GM18870 (cell line): ENCODE measurements around the gene ADARB2.
"Not testable (repeated sequence)": the region's sequence is repeated elsewhere in the genome, so short reads cannot be mapped to it uniquely, and the experiment has no call there.

Experiments
- ATAC-seq: cut with Tn5 transposase; IDR thresholded peaks from one replicate; pipeline ENCODE4 v1.9.1; 2021; ENCODE audit warnings: moderate library complexity; ENCODE audit not compliant: unreplicated experiment

ADARB2 gene

DNA sequence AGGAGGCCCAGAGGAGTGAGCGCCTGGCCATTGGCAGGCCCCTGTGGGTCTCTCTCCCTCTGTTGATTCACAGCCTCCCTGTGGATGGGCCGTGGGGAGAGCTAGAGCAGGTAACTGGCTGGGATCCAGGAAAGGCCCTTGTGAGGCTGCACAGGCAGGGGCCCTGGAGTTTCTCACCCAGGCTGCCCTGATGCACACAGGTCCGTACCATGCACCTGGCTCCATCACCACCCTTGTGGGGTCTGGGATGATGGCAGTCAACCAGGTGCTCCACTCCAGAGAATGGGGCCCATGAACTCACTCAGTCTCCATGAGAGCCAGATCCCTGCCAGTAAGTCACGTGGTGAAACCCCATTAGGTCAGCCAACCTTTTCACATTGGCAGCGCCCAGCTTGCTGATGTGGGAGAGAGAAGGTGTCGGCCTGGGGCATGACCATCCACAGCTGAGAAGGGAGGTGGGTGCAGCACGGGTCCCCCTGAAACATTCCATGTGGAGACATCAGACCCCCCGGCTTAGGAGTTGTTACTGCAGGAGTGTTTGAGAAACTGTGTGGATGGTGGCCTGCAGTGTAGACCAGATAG, 320.8 kb downstream of the ADARB2 start:
- no peak for ATAC-seq

- ATAC-seq, result no peak
These were observed 322.4 kb downstream of the ADARB2 start for GRCh38 chr10:1414893-1415292.

DNA sequence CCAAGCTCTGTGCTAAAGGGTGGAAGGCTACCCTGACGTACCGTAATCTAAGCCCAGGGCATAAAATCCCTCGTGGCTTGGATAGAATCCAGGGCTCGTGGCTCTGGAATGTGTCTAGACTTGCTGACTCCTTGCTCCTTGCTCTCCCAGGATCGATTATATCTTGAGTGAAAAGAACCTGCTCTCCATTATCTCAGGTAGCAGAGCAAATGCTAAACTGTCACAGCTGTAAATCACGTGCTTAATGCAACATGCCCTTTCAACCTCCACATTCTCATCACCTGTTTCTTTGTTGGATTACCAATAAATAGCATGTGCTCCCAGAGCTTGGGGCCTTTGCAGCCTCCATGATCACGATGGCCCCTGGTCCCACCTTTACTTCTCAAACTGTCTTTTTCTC, 323.0 kb downstream of the ADARB2 start:
- ATAC-seq, result not testable (repeated sequence)

DNA sequence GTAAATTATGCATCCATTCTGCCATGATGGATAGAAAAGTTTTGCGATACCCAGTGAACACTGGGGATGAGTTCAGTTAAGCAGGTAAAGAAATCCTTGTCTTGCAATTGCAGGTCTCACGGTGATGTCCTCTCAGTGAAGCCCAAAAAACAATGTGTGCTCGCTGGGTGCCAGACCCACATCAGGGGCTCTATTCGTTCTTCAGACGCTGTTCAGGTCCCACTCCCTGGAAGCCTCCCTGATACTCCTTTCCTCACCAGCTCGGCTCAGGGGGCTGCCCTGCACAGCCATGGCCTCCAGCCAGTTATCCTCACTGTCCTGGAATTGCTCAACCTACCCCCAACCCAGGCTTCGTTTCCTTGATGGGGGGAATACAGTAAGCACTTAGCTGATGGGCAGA, 323.5 kb downstream of the ADARB2 start:
- no peak for ATAC-seq

DNA sequence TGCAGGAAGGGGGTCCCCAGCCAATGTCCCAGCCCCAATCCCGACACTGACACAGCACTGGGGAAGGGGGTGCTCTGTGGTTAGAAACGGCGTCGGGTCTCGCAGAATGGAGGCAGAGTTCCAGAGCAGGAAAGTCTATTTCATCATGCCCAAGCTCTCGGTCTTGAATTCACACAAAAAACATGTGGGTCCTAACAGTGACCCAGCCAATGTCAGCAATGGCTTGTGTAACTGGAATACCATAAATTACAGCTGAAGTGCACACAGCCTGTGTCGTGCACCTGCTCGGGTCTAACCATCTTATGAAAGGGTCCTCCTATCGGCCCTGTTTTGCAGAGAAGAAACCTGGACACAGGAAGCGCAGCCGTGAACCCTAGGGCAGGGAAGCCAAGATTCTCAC, 324.1 kb downstream of the ADARB2 start:
- no peak for ATAC-seq

DNA sequence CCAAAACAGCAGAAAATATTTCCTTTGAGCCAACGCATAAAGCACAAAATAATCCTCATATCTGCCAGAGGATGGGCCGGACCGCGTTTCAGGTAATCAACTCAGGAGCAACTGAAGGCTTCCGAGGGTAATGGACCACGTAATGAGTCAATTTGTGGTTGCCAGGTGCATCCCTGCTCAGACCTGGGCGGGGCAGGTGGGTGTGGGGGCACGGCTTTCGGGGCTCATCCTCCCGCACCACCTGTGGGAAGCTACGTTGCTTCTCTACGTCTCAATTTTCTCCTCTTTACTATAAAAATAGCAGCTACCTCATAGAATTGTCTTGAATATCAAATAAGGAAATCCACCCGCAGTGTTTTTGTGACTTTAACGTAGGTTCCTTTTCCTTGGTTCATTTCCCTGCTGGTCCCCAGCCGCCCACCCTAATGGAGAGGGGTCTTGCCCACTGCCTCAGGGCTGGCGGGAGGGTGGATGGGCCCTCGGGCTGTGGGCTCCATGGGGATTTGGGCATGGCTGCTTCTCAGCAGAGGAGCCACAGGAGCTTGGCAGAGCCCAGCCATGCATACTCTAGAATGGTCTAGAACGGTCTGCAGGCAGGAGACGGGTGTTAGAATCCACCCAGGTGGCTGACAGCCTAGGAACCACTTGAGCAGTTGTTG, 324.7 kb downstream of the ADARB2 start:
- no peak for ATAC-seq

GRCh38 chr10:1411956-1412355, 325.4 kb downstream of the ADARB2 start:
- no peak for ATAC-seq

- ATAC-seq, result no peak
These were observed 325.9 kb downstream of the ADARB2 start for GRCh38 chr10:1411451-1411850.

GRCh38 chr10:1410469-1411395, 326.6 kb downstream of the ADARB2 start:
- ATAC-seq, result no peak

DNA sequence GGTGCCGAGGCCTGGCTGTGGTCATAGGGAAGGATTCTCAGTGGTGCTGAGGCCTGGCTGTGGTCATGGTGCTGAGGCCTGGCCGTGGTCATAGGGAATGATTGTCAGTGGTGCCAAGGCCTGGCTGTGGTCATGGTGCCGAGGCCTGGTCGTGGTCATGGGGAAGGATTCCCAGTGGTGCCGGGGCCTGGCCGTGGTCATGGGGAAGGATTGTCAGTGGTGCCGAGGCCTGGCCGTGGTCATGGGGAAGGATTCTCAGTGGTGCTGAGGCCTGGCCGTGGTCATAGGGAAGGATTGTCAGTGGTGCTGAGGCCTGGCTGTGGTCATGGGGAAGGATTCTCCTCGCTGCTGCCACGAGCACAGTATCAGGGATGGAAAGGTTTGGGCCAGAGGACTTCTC, 327.3 kb downstream of the ADARB2 start:
- ATAC-seq, result no peak

GRCh38 chr10:1409392-1409791, 327.9 kb downstream of the ADARB2 start:
- no peak for ATAC-seq

GRCh38 chr10:1408651-1409367, 328.5 kb downstream of the ADARB2 start:
- no peak for ATAC-seq

- no peak for ATAC-seq
These were observed 330.1 kb downstream of the ADARB2 start for GRCh38 chr10:1406967-1407945.

- no peak for ATAC-seq
These were observed 331.0 kb downstream of the ADARB2 start for GRCh38 chr10:1406132-1406966.

DNA sequence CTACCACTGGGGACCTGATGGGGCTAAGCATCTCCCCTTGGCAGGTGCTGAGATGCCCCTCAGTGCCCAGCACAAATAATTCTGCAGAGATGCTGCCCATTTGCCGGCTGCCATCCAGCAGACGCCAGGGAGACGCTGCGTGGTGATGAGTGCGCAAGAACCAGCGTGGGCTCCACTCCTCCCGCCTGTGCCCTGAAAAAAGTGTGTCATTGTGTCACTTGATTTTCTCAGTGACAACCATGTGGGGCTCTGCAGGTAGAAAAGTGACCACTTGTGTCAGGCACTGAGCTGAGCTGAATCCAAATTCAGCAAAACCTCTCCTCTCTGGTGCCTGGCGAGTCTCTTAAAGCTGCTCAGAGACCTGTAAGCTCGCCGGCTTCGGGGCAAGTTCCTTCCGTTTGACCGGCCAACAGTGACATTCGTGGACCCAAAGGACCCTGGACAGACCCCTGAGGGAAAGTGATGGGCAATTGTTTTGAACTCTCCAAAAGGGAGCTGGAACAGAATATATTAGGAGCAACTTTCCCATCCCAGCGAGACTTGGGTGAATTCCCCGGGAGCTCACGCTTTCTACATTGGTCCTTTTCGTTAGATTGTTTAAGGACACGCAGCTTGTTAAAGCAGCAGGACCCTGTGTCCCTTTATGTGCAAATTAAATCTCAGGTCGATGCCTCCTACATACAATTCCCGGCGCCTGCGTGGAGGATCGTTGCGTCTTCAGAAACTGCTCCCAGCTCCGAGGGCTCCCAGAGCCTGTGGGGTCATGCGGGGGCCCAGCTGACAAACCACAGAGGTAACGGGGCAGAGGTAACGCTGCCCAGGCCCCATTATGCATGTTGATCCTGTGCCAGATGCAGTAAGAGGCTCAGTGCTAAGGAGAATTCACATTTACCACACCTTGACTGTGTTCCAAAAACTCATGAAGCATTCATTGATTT, 332.7 kb downstream of the ADARB2 start:
- no peak for ATAC-seq

GRCh38 chr10:1403508-1404322, 333.6 kb downstream of the ADARB2 start:
- ATAC-seq, result no peak

- ATAC-seq, result no peak
These were observed 334.4 kb downstream of the ADARB2 start for GRCh38 chr10:1402816-1403507.
